ENCODE results near the gene TMEM39B. TPM values are rescaled to one million over a fixed set of nuclear protein-coding genes. Genes with fewer than 3 reads are reported as not detected.

Gene TMEM39B
- total RNA-seq (4.2 TPM), polyA plus RNA-seq (16.0 TPM)

DNA sequence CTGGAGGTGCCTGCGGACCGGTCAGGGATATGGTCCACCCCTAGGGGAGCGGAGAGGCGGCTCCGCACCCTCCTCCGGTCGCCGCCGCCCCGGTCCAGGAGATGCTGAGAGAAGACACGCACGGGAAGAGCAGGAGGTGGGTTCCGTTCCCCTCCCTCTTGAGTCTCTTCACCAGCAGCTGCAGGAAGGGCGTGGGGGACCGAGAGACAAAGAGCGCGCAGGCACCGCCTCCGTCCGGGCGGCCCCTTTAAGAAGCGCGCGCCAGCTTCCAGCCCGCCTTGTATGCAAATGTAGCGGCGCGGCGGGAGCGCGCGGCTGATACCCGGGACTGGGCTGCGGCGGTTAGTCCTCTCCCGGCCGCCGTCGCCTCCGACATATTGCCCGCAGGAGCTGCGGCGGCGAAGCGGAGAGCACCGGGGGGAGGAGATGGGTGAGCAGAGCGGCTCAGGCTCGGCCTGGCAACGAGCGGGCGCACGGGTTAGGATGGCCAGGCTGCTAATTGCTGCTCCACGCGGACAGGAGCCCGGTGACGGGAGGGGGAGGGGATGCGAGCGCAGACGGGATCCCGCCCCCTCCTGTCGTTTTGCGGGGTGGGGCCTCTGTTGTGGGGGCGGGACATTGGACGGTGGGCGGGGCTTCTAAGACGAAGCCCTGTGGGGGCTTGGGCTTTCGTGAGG, at the start of gene TMEM39B:
Gene TMEM39B, plus strand, starts transcription at position 318 of the 677 bp plus-strand sequence. Its CDS starts 109 bp downstream, at position 427.
- peak within 1 kb of the TSS; percentile 72 for H3K4me3 ChIP-seq (ENCODE audit: low read depth, low read length)
- H3K4me1 ChIP-seq (ENCODE audit: insufficient read depth) = no peaks in the 10 kb centered on the region
- WGBS = under 1% methylated on average over 67 of the region's 67 CpGs
- peak within 1 kb of the TSS; percentile 80 for H3K27ac ChIP-seq (ENCODE audit: low read depth)
- no peaks in the 10 kb centered on the region for H3K36me3 ChIP-seq (ENCODE audit: insufficient read depth)
- DNase-seq (ENCODE audit: extremely low spot score) = peak; percentile 89

DNA sequence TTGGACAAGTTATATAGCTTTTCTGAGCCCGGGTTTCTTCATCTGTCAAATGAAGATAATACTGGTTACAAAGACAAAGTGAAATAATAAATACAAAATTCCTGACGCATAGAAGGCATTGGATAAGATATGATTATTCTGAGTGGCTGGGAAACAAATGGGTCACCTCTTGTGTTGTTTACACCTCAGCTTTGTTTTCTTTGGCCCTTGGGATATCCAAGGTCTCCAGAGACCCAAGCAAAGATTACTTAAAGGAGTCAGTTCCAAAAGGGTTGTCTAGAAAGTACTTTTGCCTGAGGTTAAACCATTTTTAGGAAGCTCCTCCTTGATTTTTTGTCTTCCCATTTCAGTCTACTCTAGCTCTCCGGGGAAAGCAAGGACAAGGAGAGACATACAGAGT, 49.4 kb upstream of the TMEM39B start:
- DNase-seq (ENCODE audit: extremely low spot score) = no peak
- WGBS = 47% methylated on average over 3 of the region's 3 CpGs
- no peak overlapping the region for H3K4me3 ChIP-seq (ENCODE audit: low read depth, low read length)
- H3K36me3 ChIP-seq (ENCODE audit: insufficient read depth) = no peaks in the 10 kb centered on the region
- peaks cover 3% of the 10 kb centered on the region for H3K4me1 ChIP-seq (ENCODE audit: insufficient read depth)
- H3K27ac ChIP-seq (ENCODE audit: low read depth) = no peak overlapping the region

DNA sequence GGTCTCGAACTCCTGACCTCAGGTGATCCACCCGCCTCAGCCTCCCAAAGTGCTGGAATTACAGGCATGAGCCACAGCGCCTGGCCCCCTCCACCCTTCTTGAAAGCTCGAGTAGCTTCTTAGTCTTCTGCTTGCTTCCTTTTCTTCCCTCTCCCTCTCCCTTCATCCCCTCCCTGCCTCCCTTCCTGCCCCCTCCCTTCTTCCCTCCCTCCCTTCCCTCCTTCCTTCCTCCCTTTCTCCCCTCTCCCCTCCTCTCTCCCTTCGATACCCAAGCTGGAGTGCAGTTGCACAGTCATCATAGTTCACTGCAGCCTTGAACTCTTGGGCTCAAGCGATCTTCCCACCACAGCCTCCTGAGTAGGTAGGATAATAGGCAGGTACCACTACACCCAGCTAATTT, 47.2 kb upstream of the TMEM39B start:
- Histone ChIP-seq H3K4me1 (ENCODE audit: insufficient read depth) (no peaks in the 10 kb centered on the region), H3K27ac (ENCODE audit: low read depth) (no peak overlapping the region), H3K36me3 (ENCODE audit: insufficient read depth) (no peaks in the 10 kb centered on the region), H3K4me3 (ENCODE audit: low read depth, low read length) (no peak overlapping the region)
- DNase-seq (ENCODE audit: extremely low spot score) = no peak
- 83% methylated on average over 6 of the region's 6 CpGs for WGBS

DNA sequence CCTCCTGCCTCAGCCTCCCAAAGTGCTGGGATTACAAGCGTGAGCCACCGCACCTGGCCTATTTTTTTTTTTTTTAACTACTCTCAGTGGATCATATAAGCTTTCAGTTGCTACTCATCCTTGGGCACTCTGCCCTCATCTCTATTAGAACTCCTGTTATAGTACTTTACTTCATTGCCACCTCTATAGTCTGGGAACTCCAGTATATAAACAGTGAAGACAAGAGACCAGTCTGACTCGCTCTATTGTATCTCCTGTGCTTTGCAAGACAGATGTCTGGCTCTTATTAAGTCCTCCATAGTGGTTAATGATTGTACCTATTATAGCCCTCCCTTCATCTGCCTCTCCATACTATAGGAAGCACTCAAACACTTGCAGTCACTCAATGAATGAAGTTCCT, 44.0 kb upstream of the TMEM39B start:
- 91% methylated on average over 3 of the region's 3 CpGs for WGBS
- DNase-seq (ENCODE audit: extremely low spot score) = no peak
- Histone ChIP-seq H3K27ac (ENCODE audit: low read depth) (no peak overlapping the region), H3K4me3 (ENCODE audit: low read depth, low read length) (no peak overlapping the region), H3K36me3 (ENCODE audit: insufficient read depth) (no peaks in the 10 kb centered on the region), H3K4me1 (ENCODE audit: insufficient read depth) (no peaks in the 10 kb centered on the region)

DNA sequence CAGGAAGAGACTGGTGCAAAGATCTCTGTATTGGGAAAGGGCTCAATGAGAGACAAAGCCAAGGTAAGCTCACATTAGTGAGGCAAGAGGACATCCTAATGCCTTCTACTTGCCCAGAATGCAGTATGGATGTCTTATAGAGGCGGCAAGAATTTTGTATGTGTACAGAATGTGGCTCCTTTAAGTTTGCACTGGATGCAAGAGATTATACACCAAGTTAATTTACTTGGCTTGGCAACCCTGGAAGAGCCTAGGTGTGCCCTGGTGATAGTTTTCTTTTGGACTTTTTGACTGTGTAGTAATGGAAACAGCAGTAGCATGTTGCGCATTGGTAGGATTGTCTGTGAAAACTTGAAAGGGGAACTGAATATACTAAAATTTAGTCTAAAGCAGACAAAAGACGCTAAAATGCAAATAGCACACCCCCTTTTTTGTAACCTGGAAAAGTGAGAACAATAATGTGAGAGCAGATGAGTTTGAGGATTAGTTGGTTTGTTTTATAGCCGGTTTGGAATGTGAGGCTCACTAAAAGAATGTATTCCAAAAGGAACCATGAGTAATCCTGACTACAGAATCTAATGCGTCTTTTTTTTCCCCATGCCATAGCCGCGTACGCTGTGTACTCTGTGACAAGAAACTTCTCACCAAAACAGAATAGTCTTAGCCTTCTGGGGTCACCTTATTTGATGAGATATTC, 41.0 kb upstream of the TMEM39B start:
- no peak for DNase-seq (ENCODE audit: extremely low spot score)
- H3K36me3 ChIP-seq (ENCODE audit: insufficient read depth) = no peaks in the 10 kb centered on the region
- no peaks in the 10 kb centered on the region for H3K4me1 ChIP-seq (ENCODE audit: insufficient read depth)
- H3K27ac ChIP-seq (ENCODE audit: low read depth) = no peak overlapping the region
- WGBS = 37% methylated on average over 8 of the region's 8 CpGs
- no peak overlapping the region for H3K4me3 ChIP-seq (ENCODE audit: low read depth, low read length)

DNA sequence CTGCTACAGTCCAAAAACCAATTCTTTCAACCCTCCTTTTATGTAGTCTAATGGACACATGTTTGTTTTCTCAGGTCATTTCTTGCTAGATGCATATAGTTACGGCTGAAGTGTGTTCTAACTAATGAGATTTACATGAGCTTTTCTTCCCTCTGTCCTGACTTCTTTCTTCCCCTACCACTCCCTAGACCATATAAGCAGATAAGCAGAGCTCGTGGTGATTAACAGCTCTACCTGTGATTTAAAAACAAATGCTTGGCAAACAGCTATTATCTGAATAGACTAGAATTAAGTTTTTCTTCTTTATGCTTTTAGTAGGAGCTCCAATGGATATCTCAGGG, 40.5 kb upstream of the TMEM39B start:
- 45% methylated on average over 2 of the region's 2 CpGs for whole genome bisulfite sequencing
- DNase-seq (ENCODE audit: extremely low spot score) = no peak
- no peaks in the 10 kb centered on the region for H3K36me3 ChIP-seq (ENCODE audit: insufficient read depth)
- H3K4me3 ChIP-seq (ENCODE audit: low read depth, low read length) = no peak overlapping the region
- H3K27ac ChIP-seq (ENCODE audit: low read depth) = no peak overlapping the region
- no peaks in the 10 kb centered on the region for H3K4me1 ChIP-seq (ENCODE audit: insufficient read depth)

DNA sequence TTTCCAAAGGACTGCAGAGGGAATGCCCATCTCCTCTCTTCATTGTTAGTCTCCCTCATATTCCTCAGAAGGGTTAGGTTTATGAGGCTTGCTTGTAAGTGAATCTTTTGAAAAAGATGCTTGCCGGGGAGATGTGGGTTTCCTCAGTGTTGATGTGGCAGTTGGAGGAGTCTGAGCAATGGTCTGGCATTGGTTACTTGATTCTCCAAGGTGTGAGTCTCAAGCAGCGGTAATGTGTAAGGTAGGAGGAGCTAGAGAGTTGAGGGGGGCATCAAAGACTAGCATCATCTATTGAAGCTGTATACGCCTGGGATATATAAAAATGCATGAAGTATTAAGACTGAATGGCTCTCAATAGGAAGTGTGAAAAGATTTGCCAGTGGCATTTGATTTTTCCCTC, 37.6 kb upstream of the TMEM39B start:
- no peak for DNase-seq (ENCODE audit: extremely low spot score)
- WGBS = 84% methylated on average over 3 of the region's 3 CpGs
- H3K4me1 ChIP-seq (ENCODE audit: insufficient read depth) = no peaks in the 10 kb centered on the region
- H3K4me3 ChIP-seq (ENCODE audit: low read depth, low read length) = no peak overlapping the region
- peaks cover 2% of the 10 kb centered on the region for H3K36me3 ChIP-seq (ENCODE audit: insufficient read depth)
- H3K27ac ChIP-seq (ENCODE audit: low read depth) = no peak overlapping the region

DNA sequence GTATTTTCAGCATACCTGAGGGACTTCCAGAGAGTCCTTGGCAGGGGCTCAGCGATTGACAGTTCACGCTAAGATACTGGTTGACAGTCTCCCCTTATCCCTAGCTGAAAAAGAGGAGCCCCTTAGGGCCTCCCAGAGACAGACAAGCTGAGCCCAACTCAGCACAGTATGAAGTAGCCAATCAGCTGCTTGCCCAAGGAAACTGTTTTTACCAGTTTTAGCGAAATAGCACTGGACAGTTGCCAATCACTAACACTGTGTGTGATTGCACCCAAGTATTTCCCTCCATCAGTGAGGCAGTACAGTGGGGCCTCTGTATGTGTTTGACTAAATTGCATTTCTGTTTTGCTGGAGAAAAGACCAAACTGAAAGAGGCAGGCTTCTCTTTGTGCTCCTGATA, 32.0 kb upstream of the TMEM39B start:
- 78% methylated on average over 3 of the region's 3 CpGs for WGBS
- no peak for DNase-seq (ENCODE audit: extremely low spot score)
- Histone ChIP-seq H3K27ac (ENCODE audit: low read depth) (no peak overlapping the region), H3K4me3 (ENCODE audit: low read depth, low read length) (no peak overlapping the region), H3K36me3 (ENCODE audit: insufficient read depth) (peaks cover 7% of the 10 kb centered on the region), H3K4me1 (ENCODE audit: insufficient read depth) (no peaks in the 10 kb centered on the region)

DNA sequence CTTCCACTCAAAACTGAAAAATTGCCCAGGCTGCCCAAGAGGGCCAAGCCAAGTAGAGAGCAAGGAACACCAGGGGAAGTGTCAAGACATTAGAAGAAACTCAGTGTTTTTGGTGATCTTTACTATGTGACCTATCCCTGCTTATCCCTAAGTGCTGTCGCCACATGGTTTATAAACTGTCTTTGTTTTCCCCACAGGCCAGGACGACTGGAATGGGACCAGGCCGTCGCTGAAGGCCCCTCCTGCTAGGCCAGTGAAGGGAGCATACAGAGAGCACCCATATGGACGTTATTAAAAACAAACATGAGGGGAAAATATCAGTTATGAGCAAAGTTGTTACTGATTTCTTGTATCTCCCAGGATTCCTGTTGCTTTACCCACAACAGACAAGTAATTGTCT, 30.4 kb upstream of the TMEM39B start:
- H3K27ac ChIP-seq (ENCODE audit: low read depth) = no peak overlapping the region
- 55% methylated on average over 5 of the region's 5 CpGs for WGBS
- no peaks in the 10 kb centered on the region for H3K4me1 ChIP-seq (ENCODE audit: insufficient read depth)
- peaks cover 7% of the 10 kb centered on the region for H3K36me3 ChIP-seq (ENCODE audit: insufficient read depth)
- no peak for DNase-seq (ENCODE audit: extremely low spot score)
- H3K4me3 ChIP-seq (ENCODE audit: low read depth, low read length) = no peak overlapping the region

DNA sequence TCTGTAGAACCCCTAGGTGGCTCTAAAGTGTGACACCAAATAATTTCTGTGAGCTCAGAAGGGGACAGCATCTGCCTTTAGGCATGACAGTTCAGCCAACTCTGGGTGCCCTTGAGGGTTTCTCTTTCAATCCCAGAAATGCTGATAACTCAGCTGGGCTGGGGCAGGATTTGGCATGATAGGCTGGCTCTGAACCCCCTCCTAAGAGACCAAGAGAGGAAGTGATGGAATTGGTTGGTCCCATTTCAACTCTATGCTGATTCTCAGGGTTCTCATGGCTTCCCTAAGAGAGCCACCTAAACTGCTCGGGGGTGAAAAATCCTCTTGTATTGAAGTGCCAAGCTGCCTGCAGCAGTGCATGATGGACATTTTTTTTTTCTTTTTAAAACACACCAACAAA, 28.5 kb upstream of the TMEM39B start:
- WGBS = 77% methylated on average over 1 of the region's 1 CpG
- no peaks in the 10 kb centered on the region for H3K4me1 ChIP-seq (ENCODE audit: insufficient read depth)
- no peak overlapping the region for H3K27ac ChIP-seq (ENCODE audit: low read depth)
- peaks cover 5% of the 10 kb centered on the region for H3K36me3 ChIP-seq (ENCODE audit: insufficient read depth)
- DNase-seq (ENCODE audit: extremely low spot score) = no peak
- no peak overlapping the region for H3K4me3 ChIP-seq (ENCODE audit: low read depth, low read length)

DNA sequence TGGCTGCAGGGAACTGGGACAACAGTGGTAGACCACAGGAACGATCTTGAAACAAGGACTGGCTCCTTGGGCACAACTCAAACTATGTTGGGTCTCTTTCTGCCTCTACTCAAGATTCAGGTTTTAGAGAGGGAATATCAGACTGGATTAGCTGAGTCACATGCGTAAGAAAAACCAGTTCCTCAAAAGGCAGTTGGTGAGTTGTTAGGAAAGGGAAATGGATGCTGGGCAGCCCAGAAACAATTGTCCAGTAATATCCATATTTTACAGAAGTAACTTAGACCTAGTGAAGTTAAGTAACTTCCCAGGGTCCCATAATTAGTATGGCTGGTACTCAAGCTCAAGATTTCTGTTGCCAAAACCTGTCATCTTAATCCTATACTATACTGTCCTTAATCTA, 27.0 kb upstream of the TMEM39B start:
- H3K4me1 ChIP-seq (ENCODE audit: insufficient read depth) = no peaks in the 10 kb centered on the region
- H3K4me3 ChIP-seq (ENCODE audit: low read depth, low read length) = no peak overlapping the region
- H3K36me3 ChIP-seq (ENCODE audit: insufficient read depth) = peaks cover 5% of the 10 kb centered on the region
- no peak overlapping the region for H3K27ac ChIP-seq (ENCODE audit: low read depth)
- 89% methylated on average over 2 of the region's 2 CpGs for WGBS
- no peak for DNase-seq (ENCODE audit: extremely low spot score)

DNA sequence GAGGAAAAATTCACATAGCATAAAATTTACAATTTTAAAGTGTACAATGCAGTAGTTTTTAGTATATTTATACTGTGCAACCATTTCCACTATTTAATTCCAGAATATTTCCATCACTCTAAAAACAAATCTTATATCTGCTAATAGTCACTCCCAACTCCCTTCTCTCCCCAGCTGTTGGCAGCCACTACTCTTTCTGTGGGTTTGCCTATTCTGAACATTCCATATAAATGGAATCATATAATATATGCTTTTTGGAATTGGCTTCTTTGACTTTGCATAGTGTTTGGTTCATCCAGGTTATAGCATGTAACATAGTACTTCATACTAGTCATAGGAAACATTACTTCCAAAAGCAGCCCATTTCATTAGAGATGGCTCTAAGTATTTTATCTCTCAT, 25.0 kb upstream of the TMEM39B start:
- no peak overlapping the region for H3K4me3 ChIP-seq (ENCODE audit: low read depth, low read length)
- no peak overlapping the region for H3K27ac ChIP-seq (ENCODE audit: low read depth)
- no peak for DNase-seq (ENCODE audit: extremely low spot score)
- H3K36me3 ChIP-seq (ENCODE audit: insufficient read depth) = no peaks in the 10 kb centered on the region
- H3K4me1 ChIP-seq (ENCODE audit: insufficient read depth) = no peaks in the 10 kb centered on the region

DNA sequence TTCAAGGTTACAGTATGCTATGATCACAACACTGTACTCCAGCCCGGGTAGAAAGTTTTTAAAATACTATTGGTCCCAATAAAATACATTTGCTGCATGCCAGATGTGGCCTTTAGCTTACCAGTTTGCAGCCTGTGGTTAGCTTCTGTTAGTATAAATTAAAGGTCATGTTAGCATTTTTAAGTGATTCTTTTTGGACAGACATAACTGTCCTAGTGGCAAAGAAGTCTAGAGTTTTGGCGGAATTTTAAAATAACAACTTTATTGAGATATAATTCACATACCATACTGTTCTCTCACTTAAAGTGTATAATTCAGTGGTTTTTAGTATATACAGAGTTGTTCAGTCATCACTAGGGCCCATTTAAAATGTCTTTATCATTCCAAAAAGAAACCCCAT, 24.3 kb upstream of the TMEM39B start:
- Histone ChIP-seq H3K4me1 (ENCODE audit: insufficient read depth) (no peaks in the 10 kb centered on the region), H3K4me3 (ENCODE audit: low read depth, low read length) (no peak overlapping the region), H3K27ac (ENCODE audit: low read depth) (no peak overlapping the region), H3K36me3 (ENCODE audit: insufficient read depth) (peaks cover 1% of the 10 kb centered on the region)
- no peak for DNase-seq (ENCODE audit: extremely low spot score)
- WGBS = 57% methylated on average over 2 of the region's 2 CpGs

DNA sequence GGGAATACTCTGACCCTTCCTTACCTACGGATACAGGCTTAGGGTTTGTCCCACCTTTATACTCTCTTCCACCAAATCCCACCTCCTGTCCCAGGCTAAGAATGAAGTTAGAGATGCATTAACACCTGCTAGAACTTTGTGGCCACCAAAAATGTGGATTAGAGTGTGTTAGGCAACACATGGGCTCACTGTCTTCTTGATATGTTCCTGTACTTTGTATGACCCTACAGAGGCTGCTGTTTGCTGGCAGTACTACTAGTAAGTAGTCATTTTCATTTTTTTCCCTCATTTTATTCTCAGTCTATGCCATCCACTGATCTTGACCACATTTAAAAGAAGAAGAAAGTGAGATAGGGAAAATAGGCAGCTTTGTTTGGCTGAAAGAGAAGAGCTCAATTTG, 21.0 kb upstream of the TMEM39B start:
- Histone ChIP-seq H3K36me3 (ENCODE audit: insufficient read depth) (peaks cover 3% of the 10 kb centered on the region), H3K4me1 (ENCODE audit: insufficient read depth) (no peaks in the 10 kb centered on the region), H3K27ac (ENCODE audit: low read depth) (no peak overlapping the region), H3K4me3 (ENCODE audit: low read depth, low read length) (no peak overlapping the region)
- 91% methylated on average over 1 of the region's 1 CpG for WGBS
- DNase-seq (ENCODE audit: extremely low spot score) = no peak

Data from urinary bladder (tissue), 4 donors.